HG03066 (cell line): ENCODE data around the gene RASGRP1.

ENCODE experiments used
- ATAC-seq: cut with Tn5 transposase; IDR thresholded peaks from one replicate; pipeline ENCODE4 v1.9.1; 2021; ENCODE audit warnings: low read depth; ENCODE audit not compliant: unreplicated experiment

The RASGRP1 gene

GRCh38 chr15:38576837-38577236 lies 12.2 kb upstream of the RASGRP1 start:
- ATAC-seq: no peak

- ATAC-seq: no peak
Measured at GRCh38 chr15:38576261-38576660, 11.6 kb upstream of the RASGRP1 start.

GRCh38 chr15:38565287-38565670 lies 665 bp upstream of the RASGRP1 start:
- no peak for ATAC-seq

GRCh38 chr15:38563723-38564519 lies 693 bp downstream of the RASGRP1 start:
- ATAC-seq: peak; percentile 64

- no peak for ATAC-seq
Measured at GRCh38 chr15:38562278-38562677, 2.3 kb downstream of the RASGRP1 start.

- no peak for ATAC-seq
Measured at GRCh38 chr15:38560456-38560926, 4.1 kb downstream of the RASGRP1 start.

GRCh38 chr15:38559636-38560307 lies 4.8 kb downstream of the RASGRP1 start:
- no peak for ATAC-seq

- ATAC-seq: no peak
Measured at GRCh38 chr15:38559131-38559530, 5.5 kb downstream of the RASGRP1 start.

- ATAC-seq: no peak
Measured at GRCh38 chr15:38558372-38559059, 6.1 kb downstream of the RASGRP1 start.

GRCh38 chr15:38557921-38558320 lies 6.7 kb downstream of the RASGRP1 start:
- no peak for ATAC-seq

GRCh38 chr15:38555686-38556334 lies 8.8 kb downstream of the RASGRP1 start:
- ATAC-seq: peak; percentile 46

GRCh38 chr15:38554354-38554753 lies 10.3 kb downstream of the RASGRP1 start:
- no peak for ATAC-seq

GRCh38 chr15:38553071-38553470 lies 11.5 kb downstream of the RASGRP1 start:
- ATAC-seq: no peak

GRCh38 chr15:38551720-38552648 lies 12.6 kb downstream of the RASGRP1 start:
- no peak for ATAC-seq

- ATAC-seq: no peak
Measured at GRCh38 chr15:38549222-38549621, 15.4 kb downstream of the RASGRP1 start.

- ATAC-seq: no peak
Measured at GRCh38 chr15:38547255-38547997, 17.2 kb downstream of the RASGRP1 start.

- ATAC-seq: no peak
Measured at GRCh38 chr15:38545179-38545578, 19.4 kb downstream of the RASGRP1 start.

- ATAC-seq: no peak
Measured at GRCh38 chr15:38541026-38541425, 23.6 kb downstream of the RASGRP1 start.

GRCh38 chr15:38540510-38540909 lies 24.1 kb downstream of the RASGRP1 start:
- ATAC-seq: no peak
